Body of pancreas (tissue), 4 donors: ENCODE data around the gene RPS6KA5.

ENCODE experiments used
- POLR2A ChIP-seq, 3 donors: fragments of 450-650 bp; IDR thresholded peaks; one replicate each; pipeline ENCODE4 v1.6.1; 2016; ENCODE audit warnings: antibody characterized with exemption in 3 of 3, mild to moderate bottlenecking in 2 of 3
- TF ChIP-seq, protein P1 (sequence below), 7 experiments: fragments of 450-650 bp in 4 of 7; fragments of 200-600 bp in 3 of 7; sonication (generic) in 3 of 7; IDR thresholded peaks; one replicate each; pipeline ENCODE4 v1.5.1; 2016 to 2019; ENCODE audit warnings: antibody characterized with exemption in 7 of 7

DNA sequence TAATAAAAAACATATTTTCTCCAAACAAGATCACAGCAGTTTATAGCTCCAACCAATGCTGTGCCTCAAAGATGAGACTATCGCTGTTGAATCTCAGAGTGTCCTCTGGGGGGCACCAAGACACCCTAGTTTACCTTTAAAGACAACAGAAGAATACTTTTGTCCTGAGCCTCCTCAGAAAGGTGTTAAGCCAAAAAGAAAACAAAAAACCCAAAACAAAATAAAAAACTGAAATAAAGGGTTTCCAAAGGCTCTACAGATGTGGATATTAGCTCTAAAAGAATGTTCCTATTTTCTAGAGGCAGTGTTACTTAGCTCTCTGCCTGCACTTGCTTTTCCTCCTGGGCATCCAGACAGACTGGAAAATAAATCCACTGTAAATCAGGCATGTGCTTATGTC lies 157.3 kb downstream of the RPS6KA5 start:
- TF ChIP-seq, protein P1, sequence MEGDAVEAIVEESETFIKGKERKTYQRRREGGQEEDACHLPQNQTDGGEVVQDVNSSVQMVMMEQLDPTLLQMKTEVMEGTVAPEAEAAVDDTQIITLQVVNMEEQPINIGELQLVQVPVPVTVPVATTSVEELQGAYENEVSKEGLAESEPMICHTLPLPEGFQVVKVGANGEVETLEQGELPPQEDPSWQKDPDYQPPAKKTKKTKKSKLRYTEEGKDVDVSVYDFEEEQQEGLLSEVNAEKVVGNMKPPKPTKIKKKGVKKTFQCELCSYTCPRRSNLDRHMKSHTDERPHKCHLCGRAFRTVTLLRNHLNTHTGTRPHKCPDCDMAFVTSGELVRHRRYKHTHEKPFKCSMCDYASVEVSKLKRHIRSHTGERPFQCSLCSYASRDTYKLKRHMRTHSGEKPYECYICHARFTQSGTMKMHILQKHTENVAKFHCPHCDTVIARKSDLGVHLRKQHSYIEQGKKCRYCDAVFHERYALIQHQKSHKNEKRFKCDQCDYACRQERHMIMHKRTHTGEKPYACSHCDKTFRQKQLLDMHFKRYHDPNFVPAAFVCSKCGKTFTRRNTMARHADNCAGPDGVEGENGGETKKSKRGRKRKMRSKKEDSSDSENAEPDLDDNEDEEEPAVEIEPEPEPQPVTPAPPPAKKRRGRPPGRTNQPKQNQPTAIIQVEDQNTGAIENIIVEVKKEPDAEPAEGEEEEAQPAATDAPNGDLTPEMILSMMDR (IDR thresholded peaks at IDR 0.05), result peak; percentile 9 to 75 (median 71)
- TF ChIP-seq POLR2A (IDR thresholded peaks at IDR 0.05), result no peak
